Panc1 (cell line): ENCODE data around the gene EID3. TPM values are rescaled to one million over a fixed set of nuclear protein-coding genes. Genes with fewer than 3 reads are reported as not detected.

ENCODE experiments used
- ATAC-seq: fragments of 200-7000 bp; cut with Tn5 transposase; 2 replicates; pipeline ENCODE4 v1.9.1; 2020; ENCODE audit warnings: mild to moderate bottlenecking, moderate library complexity
- BruUV-seq: library from RNA; stranded (reverse); fragments of 400-500 nt; replicated peaks from 2 replicates; lab custom pipeline; 2021; lab: Mats Ljungman, UMichigan
- CTCF ChIA-PET: fragments of 300-600 bp; sonication (Branson Sonifier 250); formaldehyde crosslinking; loops from one replicate; lab custom pipeline; 2022; ENCODE audit warnings: antibody characterized with exemption; lab: Charles Lee
- POLR2A ChIA-PET: fragments of 300-600 bp; sonication (Branson Sonifier 250); formaldehyde crosslinking; loops from one replicate; lab custom pipeline; 2022; ENCODE audit warnings: antibody characterized with exemption; lab: Charles Lee
- DNase-seq: peaks from one replicate; pipeline ENCODE4 v3.0.0-alpha.2; 2010; ENCODE audit warnings: low read depth, low spot score
- H3K27ac ChIP-seq: 2 replicates; pipeline ENCODE4 v1.5.1; 2011; ENCODE audit warnings: mild to moderate bottlenecking, low read length, inconsistent platforms
- H3K27me3 ChIP-seq: fragments of 200-500 bp; sonication (Bioruptor generic); 2 replicates; pipeline ENCODE4 v1.6.0; 2014; ENCODE audit warnings: low read length, inconsistent platforms; ENCODE audit not compliant: control insufficient read depth, insufficient read depth
- H3K36me3 ChIP-seq: fragments of 200-500 bp; sonication (Bioruptor generic); 2 replicates; pipeline ENCODE4 v1.5.1; 2014; ENCODE audit warnings: inconsistent platforms, mild to moderate bottlenecking, low read length, moderate library complexity; ENCODE audit not compliant: control insufficient read depth, insufficient read depth
- H3K4me1 ChIP-seq: 2 replicates; pipeline ENCODE4 v1.5.1; 2011; ENCODE audit warnings: inconsistent platforms, mild to moderate bottlenecking, low read length, moderate library complexity; ENCODE audit not compliant: control insufficient read depth, insufficient read depth
- H3K4me3 ChIP-seq, 2 experiments: 2 replicates each; pipeline ENCODE4 v1.5.1; 2011 to 2012; ENCODE audit warnings: low read depth in 2 of 2, low read length in 2 of 2, mild to moderate bottlenecking in 2 of 2, inconsistent platforms in 1 of 2, moderate library complexity in 1 of 2
- H3K9me3 ChIP-seq: fragments of 200-500 bp; sonication (Bioruptor generic); 2 replicates; pipeline ENCODE4 v1.5.1; 2014; ENCODE audit warnings: low read depth, mild to moderate bottlenecking, inconsistent platforms, low read length, moderate library complexity; ENCODE audit not compliant: control insufficient read depth, insufficient read depth
- CTCF ChIP-seq: fragments of 450-650 bp; IDR thresholded peaks from 2 replicates; pipeline ENCODE4 v1.5.1; 2017; ENCODE audit warnings: mild to moderate bottlenecking
- POLR2AphosphoS5 ChIP-seq: IDR thresholded peaks from 2 replicates; pipeline ENCODE4 v1.6.1; 2012; ENCODE audit warnings: mild to moderate bottlenecking, low read depth, low read length, moderate library complexity
- REST ChIP-seq, 2 experiments: IDR thresholded peaks; 2 replicates each; pipeline ENCODE4 v1.6.1; 2011 to 2012; ENCODE audit warnings: low read depth in 2 of 2, control low read depth in 1 of 2, low read length in 1 of 2, mild to moderate bottlenecking in 1 of 2, moderate library complexity in 1 of 2; ENCODE audit not compliant: insufficient read depth in 1 of 2
- SIN3A ChIP-seq: IDR thresholded peaks from 2 replicates; pipeline ENCODE4 v1.6.1; 2012; ENCODE audit warnings: low read depth, mild to moderate bottlenecking, low read length, moderate library complexity, borderline replicate concordance; ENCODE audit not compliant: insufficient read depth
- TCF7L2 ChIP-seq: IDR thresholded peaks from 2 replicates; pipeline ENCODE4 v1.6.1; 2011; ENCODE audit warnings: mild to moderate bottlenecking, low read depth, low read length, inconsistent platforms
- in situ Hi-C: cut with HindIII; loops from 2 replicates; pipeline ENCODE4 v1.10.0; 2016; ENCODE audit warnings: low sequenced_read_pairs, low pct_unique_long_range_greater_than_20kb
- intact Hi-C: fragments of 100-400 bp; cut with micrococcal nuclease; formaldehyde crosslinking; loops from one replicate; pipeline ENCODE4 v1.10.0; 2022; ENCODE audit not compliant: unreplicated experiment
- total RNA-seq: library from RNA; stranded (reverse); gene quantifications from one replicate; pipeline ENCODE4 v1.2.1, GENCODE V29; 2021; ENCODE audit not compliant: unreplicated experiment

The EID3 gene
- total RNA-seq, 1 experiment from 2014 or later, result 18.5 TPM

GRCh38 chr12:104258476-104259067, 45.0 kb upstream of the EID3 start:
- no peak for TF ChIP-seq TCF7L2
- TF ChIP-seq SIN3A, result no peak
- TF ChIP-seq POLR2AphosphoS5, result no peak
- TF ChIP-seq CTCF, result no peak
- no peak for TF ChIP-seq REST (IDR thresholded peaks at IDR 0.05; ENCODE audit: insufficient read depth in 1 of 2, low read depth in 2 of 2, low read length in 1 of 2)
- POLR2A ChIA-PET, result no interaction called here
- Histone ChIP-seq H3K27me3 (no peaks in the 10 kb centered on the region), H3K4me1 (peaks cover 31% of the 10 kb centered on the region), H3K27ac (peak overlapping the region; percentile 74), H3K9me3 (no peaks in the 10 kb centered on the region), H3K4me3 (no peak overlapping the region), H3K36me3 (no peaks in the 10 kb centered on the region)
- DNase-seq (no peak), ATAC-seq (no peak)
- CTCF ChIA-PET, result no interaction called here
- intact Hi-C loops, result no loop called here
- BruUV-seq, result no TSS peak
- in situ Hi-C loops, result no loop called here

GRCh38 chr12:104263026-104263425, 40.5 kb upstream of the EID3 start:
- Histone ChIP-seq H3K36me3 (no peaks in the 10 kb centered on the region), H3K9me3 (no peaks in the 10 kb centered on the region), H3K4me3 (no peak overlapping the region), H3K27me3 (no peaks in the 10 kb centered on the region), H3K27ac (peak overlapping the region; percentile 55; the same call in 1 of the 2 replicates), H3K4me1 (peaks cover 11% of the 10 kb centered on the region)
- POLR2A ChIA-PET, result interaction anchor here (0.9 kb wide), 1 partner anchor 14 kb away, joined by 3 read pairs; no protein-coding TSS in a partner anchor
- ATAC-seq, result no peak
- DNase-seq, result no peak
- BruUV-seq, result no TSS peak
- intact Hi-C loops, result no loop called here
- CTCF ChIA-PET, result no interaction called here
- TF ChIP-seq CTCF (no peak), TCF7L2 (no peak), REST (IDR thresholded peaks at IDR 0.05; ENCODE audit: insufficient read depth in 1 of 2, low read depth in 2 of 2, low read length in 1 of 2) (no peak), SIN3A (no peak), POLR2AphosphoS5 (no peak)
- in situ Hi-C loops, result no loop called here
